Erythroblast (primary cell): ENCODE results near the gene TMEM52B.
"Not testable (repeated sequence)": the region's sequence is repeated elsewhere in the genome, so short reads cannot be mapped to it uniquely, and the experiment has no call there.

ENCODE experiments used
- GATA1 ChIP-seq: IDR thresholded peaks from 2 replicates; pipeline ENCODE4 v1.6.1; 2011; ENCODE audit warnings: low read depth, mild to moderate bottlenecking, control low read depth, low read length, moderate library complexity
- POLR2A ChIP-seq: IDR thresholded peaks from 2 replicates; pipeline ENCODE4 v1.6.1; 2011; ENCODE audit warnings: mild to moderate bottlenecking, low read length

DNA sequence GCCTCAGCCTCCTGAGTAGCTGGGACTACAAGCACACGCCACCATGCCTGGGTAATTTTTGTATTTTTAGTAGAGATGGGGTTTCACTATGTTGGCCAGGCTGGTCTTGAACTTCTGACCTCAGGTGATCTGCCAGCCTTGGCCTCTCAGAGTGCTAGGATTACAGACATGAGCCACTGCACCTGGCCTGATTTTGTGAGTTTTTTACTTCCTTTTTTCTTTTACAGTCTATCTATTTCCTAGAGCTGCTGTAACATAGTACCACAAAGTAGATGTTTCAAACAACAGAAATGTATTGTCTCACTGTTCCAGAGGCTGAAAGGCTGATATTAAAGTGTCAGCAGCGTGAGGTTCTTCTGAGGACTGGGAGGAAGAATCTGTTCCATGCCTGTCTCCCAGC is 25.7 kb downstream of the TMEM52B start:
- TF ChIP-seq POLR2A, GATA1: not testable (repeated sequence)
